NCI-H82 treated with DMSO at 0.1 percent for 48 hours (cell line): Measurements from ENCODE around the gene RAPH1.
"Not testable (repeated sequence)": the region's sequence is repeated elsewhere in the genome, so short reads cannot be mapped to it uniquely, and the experiment has no call there.

Source experiments
- DNase-seq: peaks from one replicate; lab custom pipeline; 2025; ENCODE audit not compliant: unreplicated experiment; lab: John Stamatoyannopoulos, UW

Gene RAPH1

GRCh38 chr2:203547356-203547755 lies 12.3 kb upstream of the RAPH1 start:
- DNase-seq: no peak

GRCh38 chr2:203544402-203544801 lies 9.3 kb upstream of the RAPH1 start:
- no peak for DNase-seq

- no peak for DNase-seq
Observed at GRCh38 chr2:203543898-203544328, 8.8 kb upstream of the RAPH1 start.

- DNase-seq: not testable (repeated sequence)
Observed at GRCh38 chr2:203540598-203540997, 5.5 kb upstream of the RAPH1 start.

GRCh38 chr2:203538237-203538636 lies 3.1 kb upstream of the RAPH1 start:
- not testable (repeated sequence) for DNase-seq

GRCh38 chr2:203536586-203536951 lies 1.5 kb upstream of the RAPH1 start:
- DNase-seq: not testable (repeated sequence)

- no peak for DNase-seq
Observed at GRCh38 chr2:203535784-203536585, 884 bp upstream of the RAPH1 start.

- DNase-seq: no peak
Observed at GRCh38 chr2:203534621-203535077, 452 bp downstream of the RAPH1 start.

- no peak for DNase-seq
Observed at GRCh38 chr2:203533676-203534591, 1.2 kb downstream of the RAPH1 start.

- no peak for DNase-seq
Observed at GRCh38 chr2:203532957-203533658, 2.0 kb downstream of the RAPH1 start.

GRCh38 chr2:203527719-203528118 lies 7.4 kb downstream of the RAPH1 start:
- DNase-seq: no peak

- not testable (repeated sequence) for DNase-seq
Observed at GRCh38 chr2:203513268-203513667, 21.8 kb downstream of the RAPH1 start.

GRCh38 chr2:203510941-203511305 lies 24.2 kb downstream of the RAPH1 start:
- DNase-seq: no peak

- DNase-seq: no peak
Observed at GRCh38 chr2:203510256-203510940, 24.7 kb downstream of the RAPH1 start.

- DNase-seq: not testable (repeated sequence)
Observed at GRCh38 chr2:203503460-203503859, 31.6 kb downstream of the RAPH1 start.

GRCh38 chr2:203501873-203502272 lies 33.2 kb downstream of the RAPH1 start:
- no peak for DNase-seq

GRCh38 chr2:203500951-203501350 lies 34.1 kb downstream of the RAPH1 start:
- DNase-seq: no peak

- no peak for DNase-seq
Observed at GRCh38 chr2:203500297-203500696, 34.8 kb downstream of the RAPH1 start.

GRCh38 chr2:203498161-203498560 lies 36.9 kb downstream of the RAPH1 start:
- no peak for DNase-seq

- DNase-seq: no peak
Observed at GRCh38 chr2:203492965-203493364, 42.1 kb downstream of the RAPH1 start.

GRCh38 chr2:203490391-203490790 lies 44.7 kb downstream of the RAPH1 start:
- DNase-seq: no peak
